ENCODE measurements around the gene FRMD1.

The FRMD1 gene

GRCh38 chr6:168075787-168076202, 3.2 kb downstream of the FRMD1 start:
- no peak for DNase-seq

DNA sequence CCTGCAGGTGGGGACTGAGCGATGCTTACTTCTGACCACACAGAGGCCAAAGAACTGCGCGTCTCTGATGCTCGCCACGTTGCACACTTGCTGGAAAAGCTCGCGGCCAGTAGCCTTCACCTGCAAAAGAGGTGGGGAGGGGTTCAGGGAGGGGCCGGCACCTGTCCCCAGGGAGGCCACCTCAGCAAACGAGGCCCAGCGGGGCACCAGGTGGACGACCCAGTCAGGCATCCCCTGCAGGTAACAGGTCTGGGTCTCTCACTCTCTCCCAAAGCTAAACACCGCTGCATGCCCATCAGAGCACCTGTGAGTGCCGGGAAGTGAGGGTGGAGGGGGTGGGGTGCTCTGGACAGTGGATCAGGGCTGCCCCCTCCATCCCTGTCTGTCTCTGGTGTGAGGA, 3.8 kb downstream of the FRMD1 start:
- no peak for DNase-seq

DNA sequence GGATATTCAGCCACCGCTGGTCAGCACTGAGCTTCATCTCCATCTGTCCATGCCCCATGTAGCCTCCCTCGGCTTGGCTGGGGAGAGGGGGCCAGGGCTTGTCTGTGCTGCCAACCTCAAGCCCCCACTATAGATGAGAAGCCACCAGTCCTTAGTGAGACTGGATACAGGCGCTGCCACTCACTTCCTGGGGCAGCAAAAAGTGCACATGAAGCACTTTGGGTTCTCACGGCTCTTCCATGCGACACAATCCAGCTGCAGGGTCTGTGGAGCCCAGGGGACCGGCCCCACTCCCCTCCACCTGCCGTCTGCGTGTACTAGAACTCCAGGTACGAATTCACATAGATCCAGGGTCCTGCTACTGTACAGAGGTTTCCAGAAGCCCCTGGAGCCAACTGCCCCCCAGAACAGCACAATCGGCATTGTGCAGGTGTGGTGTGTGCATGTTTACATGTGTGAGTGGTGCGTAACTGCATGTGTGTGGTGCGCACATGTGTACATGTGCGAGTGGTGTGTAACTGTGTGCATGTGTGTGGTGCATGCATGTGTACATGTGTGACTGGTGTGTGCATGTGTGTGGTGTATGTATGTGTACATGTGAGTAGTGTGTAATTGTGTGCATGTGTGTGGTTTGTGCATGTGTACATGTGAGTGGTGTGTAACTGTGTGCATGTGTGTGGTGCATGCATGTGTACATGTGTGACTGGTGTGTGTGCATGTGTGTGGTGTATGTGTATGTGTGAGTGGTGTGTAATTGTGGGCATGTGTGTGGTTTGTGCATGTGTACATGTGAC, 4.9 kb downstream of the FRMD1 start:
- no peak for DNase-seq

DNA sequence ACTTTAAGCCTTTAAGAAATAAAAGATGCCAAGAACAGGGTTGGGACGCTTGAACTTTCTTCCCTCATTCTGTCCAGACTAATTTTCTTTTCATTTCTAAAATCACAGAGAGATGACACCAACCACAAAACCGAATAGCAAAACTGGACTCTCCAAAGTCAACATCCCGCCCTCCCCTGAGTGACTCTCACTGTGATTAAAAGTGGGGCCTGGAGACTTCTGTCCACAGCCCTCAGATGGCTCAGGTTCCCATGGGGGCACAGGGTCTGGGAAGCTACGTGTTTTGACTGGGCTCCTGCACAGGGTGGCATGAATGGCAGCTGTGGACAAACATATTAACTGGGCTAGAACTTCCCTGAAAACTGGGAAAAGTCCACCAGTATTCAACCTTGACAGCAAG, 6.3 kb downstream of the FRMD1 start:
- no peak for DNase-seq

DNA sequence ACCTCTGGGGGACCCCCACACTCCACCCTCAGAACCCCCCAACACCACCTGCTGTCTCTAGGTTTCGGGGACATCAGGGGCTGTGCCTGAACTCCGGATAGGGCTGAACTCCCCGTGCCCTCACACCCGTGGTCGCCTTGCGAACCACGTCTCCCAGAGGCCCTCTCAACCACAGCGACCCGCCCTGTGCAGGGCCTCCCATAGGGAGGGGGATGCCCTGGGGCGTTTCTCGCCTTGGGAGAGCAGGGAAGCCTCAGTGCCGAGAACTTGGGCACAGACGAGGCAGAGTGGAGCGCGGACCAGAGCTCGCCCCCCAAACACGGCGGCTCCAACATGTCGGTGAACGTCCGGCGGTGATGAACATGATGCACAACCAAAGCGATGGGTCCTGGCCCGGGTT, 6.8 kb downstream of the FRMD1 start:
- DNase-seq, result no peak

- no peak for DNase-seq
Observed at GRCh38 chr6:168071620-168072019, 7.4 kb downstream of the FRMD1 start.

DNA sequence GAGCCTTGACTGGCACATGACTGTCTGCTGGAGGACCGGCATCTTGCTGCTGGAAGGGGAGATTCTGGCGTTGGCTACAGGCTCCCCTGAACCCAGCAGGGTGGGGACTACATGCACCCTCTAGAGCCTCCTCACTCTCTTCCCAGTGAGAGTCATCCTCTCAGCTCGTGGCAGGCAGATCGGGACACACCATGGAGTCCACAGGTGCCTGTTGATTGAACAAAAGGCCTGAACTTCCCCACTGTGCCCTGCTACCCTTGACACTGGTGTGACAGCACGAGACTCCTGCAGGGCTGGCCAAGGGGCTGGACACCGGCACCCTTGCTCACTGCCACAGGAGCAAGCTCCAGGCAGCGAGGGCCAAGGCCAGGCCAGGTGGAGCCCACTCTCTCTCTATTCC, 8.2 kb downstream of the FRMD1 start:
- no peak for DNase-seq

GRCh38 chr6:168067081-168067759, 11.8 kb downstream of the FRMD1 start:
- DNase-seq, result no peak

DNA sequence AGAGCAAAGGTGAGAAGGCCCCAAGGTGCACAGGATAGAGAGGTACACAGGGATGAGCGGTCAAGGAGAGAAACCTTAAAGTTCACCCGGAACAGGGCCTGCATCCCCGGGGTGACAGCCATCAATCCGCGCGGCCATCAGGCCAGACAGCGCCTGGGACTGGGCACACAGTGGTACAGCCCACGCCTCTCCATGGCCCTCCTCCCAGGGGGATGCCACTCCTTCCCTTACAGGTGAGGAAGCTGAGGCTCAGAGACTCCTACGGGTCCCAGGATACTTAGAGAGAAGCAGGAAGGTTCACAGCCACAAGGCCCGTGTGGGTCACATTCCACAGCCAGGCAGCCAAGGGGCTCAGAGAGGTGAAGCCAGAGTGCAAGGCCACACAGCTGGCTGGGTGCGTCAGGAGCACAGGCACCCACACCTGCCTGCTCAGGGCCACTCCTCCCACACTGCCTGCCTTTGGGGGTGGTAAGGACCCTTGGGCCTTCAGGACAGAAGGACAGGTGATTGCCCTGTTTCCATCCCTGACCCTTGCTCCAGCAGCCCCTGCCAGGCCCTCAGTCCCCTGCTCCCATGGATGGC, 14.7 kb downstream of the FRMD1 start:
- no peak for DNase-seq

GRCh38 chr6:168063431-168063830, 15.6 kb downstream of the FRMD1 start:
- no peak for DNase-seq

DNA sequence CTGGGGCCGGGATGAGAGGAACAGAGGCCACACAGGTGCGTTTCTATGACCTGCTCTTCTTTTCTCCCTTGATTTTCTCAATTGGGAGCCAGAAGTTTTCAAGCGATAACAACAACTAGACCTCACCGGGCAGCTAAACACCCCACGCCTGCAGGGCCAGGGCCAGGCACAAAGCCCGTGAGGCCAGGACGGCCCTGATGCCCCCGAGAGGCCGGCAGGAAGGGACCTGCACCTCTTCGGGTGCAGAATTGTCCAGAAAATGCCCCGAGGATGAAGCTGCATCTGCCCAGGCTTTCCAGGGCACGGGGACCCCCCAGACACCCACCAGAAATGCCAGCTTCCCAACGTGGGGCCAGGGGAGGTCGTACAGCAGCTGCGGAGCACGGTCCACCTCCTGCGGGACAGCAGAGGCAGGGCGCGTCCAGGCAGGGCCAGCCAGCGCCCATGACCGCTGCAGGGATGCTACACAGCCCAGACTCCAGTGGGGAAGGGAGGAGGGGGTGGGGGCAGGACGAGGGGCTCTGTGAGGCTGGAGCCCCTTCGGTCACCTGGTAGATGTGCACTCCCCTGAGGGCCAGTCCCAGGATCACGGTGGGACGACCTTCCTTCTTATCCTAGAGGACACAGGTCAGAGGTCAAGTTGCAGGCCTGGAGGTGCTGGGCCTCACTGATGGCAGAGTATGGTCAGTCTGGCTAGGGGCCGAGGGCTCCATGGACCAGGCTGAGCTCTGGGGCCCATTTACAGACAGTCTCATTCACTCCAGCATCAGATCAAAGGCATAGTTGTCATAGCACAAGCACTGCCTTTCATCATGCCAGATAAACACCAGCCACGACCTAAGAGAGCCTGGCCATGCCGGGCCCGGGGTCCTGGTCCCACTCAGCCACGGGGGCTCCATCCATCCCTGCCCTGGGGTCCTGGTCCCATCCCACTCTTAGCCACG, 16.4 kb downstream of the FRMD1 start:
- DNase-seq, result no peak

GRCh38 chr6:168061269-168062210, 17.5 kb downstream of the FRMD1 start:
- DNase-seq, result no peak

DNA sequence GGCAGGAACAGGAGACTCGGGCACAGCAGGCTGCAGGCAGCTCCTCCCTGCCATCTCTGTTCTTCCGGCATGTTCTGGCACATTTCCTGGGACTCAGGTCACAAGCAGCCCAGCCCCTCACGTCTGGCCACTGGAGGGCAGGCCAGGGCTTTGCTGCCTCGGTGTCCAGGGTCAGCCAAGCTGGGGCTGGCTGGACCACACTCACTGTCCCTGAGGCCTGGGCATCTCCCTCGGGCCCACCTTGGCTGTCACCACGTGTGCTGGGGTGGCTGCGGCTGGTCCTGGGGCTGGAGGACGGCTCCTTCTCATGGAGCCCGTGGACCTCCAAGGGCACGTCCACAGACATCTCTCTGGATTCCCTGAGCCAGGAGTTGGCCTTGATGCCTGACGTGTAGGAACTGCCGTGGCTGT, 18.5 kb downstream of the FRMD1 start:
- DNase-seq, result no peak

DNA sequence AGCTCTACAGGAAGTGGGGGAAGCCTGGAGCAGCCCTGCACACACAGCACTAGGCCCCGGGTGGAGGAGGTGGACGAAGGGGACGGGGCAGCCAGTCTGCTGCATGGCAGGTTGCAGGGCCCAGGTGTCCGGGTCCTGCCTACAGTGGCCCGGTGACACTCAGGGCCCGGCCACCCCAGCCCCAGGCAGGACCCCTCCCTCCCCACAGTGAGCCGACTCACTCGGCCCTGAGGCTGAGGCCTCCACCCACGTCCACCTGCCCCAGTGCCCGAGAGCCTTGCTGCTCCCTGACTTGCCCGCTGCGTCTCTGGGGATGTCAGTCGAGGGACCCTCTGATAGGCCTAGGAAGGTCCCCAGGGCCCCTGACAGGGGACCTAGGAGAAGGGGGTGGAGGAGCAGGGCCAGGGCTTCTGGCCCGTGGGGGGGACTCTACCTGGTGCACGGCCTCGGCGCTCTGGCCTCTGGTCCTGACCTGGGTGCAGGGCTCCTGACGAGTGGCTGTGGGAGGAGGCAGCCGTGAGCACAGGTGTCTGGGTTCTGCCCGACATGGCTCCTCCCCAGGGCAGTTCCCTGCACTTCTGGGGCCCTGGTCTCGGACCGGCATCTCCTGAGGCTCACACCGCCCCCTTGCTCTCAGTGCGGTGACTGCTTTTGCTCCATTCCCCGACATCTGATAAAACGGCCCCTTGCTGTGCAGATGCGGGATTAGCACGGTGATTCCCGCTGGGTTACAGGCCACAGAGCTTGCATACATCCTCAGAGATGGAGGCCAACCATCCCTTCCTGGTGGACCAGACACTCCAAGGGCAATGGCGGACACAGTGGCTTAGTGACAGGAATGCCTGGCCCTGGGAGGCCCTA, 20.1 kb downstream of the FRMD1 start:
- no peak for DNase-seq

- no peak for DNase-seq
Observed at GRCh38 chr6:168057836-168058235, 21.2 kb downstream of the FRMD1 start.

- no peak for DNase-seq
Observed at GRCh38 chr6:168056892-168057527, 22.0 kb downstream of the FRMD1 start.

DNA sequence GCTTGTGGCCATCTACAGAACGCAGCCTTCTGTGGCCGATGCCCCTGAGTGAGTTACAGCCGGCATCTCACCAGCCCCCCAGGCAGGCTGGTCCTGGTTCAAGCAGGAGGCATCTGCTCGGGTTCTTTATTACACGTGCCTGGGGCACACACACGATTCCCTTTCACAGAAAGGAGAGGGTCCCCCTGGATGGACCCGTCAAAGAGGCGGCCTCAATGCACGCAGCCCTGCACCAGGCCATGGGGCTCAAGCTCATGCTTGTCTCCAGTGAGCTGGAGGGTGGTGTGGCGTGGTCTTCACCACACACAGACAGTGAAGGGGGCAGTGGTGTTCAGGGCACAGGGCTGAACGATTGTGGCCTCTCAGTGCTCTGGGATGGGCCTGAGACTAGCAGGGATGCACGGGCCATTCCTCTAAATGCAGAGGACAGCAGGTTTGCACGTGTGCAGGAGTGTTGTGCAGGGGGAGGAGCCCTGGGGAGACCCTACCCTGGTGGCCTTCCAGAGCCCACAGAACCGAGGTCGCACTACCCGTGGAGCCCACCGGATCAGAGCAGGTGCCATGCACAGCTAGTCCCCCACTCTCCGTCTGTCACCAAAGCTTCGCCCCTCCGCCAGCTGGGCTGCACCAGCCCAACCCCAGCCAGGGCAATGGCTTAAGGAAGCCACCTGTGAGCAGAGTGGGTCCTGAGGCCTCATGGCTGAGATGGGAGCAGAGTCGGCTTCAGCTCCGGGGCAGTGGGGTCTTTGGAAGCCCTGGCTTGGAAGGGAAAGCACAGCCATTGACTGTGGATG, 23.1 kb downstream of the FRMD1 start:
- DNase-seq, result no peak

DNA sequence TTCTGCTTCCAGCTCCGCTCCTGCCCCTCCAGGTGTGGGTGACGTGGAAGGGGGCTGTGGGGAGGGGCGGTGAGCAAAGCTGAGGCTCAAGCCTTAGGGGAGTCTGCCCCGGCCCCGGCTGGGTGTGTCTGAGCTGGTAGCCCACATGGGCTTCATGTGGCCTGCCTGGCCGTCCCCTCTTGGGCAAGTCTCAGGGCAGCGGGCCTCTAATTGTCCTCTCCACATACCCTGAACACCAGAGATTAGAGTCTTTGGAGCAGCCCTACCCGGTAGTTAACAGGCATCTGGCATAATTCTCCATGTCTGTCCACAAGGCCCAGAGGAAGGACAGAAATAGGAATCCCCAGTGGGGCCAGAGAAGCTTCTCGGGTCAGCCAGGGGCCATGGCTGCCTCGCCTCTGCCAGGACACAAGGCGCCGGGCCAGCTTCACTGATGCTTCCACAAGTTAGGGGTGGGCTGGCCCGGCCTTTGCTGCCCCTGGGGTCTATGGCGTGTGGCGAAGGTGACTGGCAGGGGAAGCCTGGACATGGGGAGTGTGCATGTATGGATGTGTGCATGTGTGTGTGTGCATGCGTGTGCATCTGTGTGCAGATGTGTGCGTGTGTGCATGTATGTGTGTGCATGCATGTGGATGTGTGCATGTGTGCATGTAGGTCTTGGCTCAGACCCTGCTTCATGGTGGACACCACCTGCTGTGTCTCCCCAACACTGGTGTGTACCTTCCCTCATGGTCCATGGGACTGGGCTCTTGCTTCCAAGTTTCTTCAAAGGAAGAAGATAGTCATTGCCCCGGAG, 24.0 kb downstream of the FRMD1 start:
- DNase-seq, result no peak
